GM23338 (cell line): ENCODE data around the gene FYN. TPM values are rescaled to one million over a fixed set of nuclear protein-coding genes. Genes with fewer than 3 reads are reported as not detected.

ENCODE experiments used
- ATAC-seq: fragments of 200-7000 bp; cut with Tn5 transposase; 3 replicates; pipeline ENCODE4 v1.9.1; 2020
- DNase-seq: peaks from one replicate; pipeline ENCODE4 v3.0.0-alpha.2; 2015; ENCODE audit warnings: low spot score
- H2AFZ ChIP-seq: fragments of 200-600 bp; sonication (generic); 2 replicates; pipeline ENCODE4 v1.8.0; 2016; ENCODE audit warnings: antibody characterized with exemption, mild to moderate bottlenecking, moderate library complexity
- H3F3A ChIP-seq: fragments of 200-600 bp; sonication (generic); replicated peaks from 2 replicates; pipeline ENCODE4 v1.8.0; 2017; ENCODE audit warnings: antibody characterized with exemption, mixed run types, low read depth
- H3K27ac ChIP-seq: fragments of 200-600 bp; sonication (generic); 2 replicates; pipeline ENCODE4 v1.6.1; 2016; ENCODE audit warnings: low read depth
- H3K27me3 ChIP-seq: fragments of 200-600 bp; sonication (generic); 2 replicates; pipeline ENCODE4 v1.8.0; 2016; ENCODE audit warnings: mild to moderate bottlenecking, mixed run types, moderate library complexity; ENCODE audit not compliant: insufficient read depth
- H3K36me3 ChIP-seq: fragments of 200-600 bp; sonication (generic); 2 replicates; pipeline ENCODE4 v1.8.0; 2016; ENCODE audit warnings: mild to moderate bottlenecking; ENCODE audit not compliant: insufficient read depth
- H3K4me1 ChIP-seq: fragments of 200-600 bp; sonication (generic); 2 replicates; pipeline ENCODE4 v1.8.0; 2016; ENCODE audit warnings: mild to moderate bottlenecking, moderate library complexity; ENCODE audit not compliant: insufficient read depth
- H3K4me2 ChIP-seq: fragments of 200-600 bp; sonication (generic); 2 replicates; pipeline ENCODE4 v1.7.1; 2017; ENCODE audit warnings: mixed run types
- H3K4me3 ChIP-seq: fragments of 200-600 bp; sonication (generic); 2 replicates; pipeline ENCODE4 v1.6.1; 2016; ENCODE audit warnings: mixed run types
- H3K79me2 ChIP-seq: fragments of 200-600 bp; sonication (generic); replicated peaks from 2 replicates; pipeline ENCODE4 v1.8.0; 2017; ENCODE audit warnings: mild to moderate bottlenecking; ENCODE audit not compliant: insufficient read depth
- H3K9me2 ChIP-seq: fragments of 200-600 bp; sonication (generic); 2 replicates; pipeline ENCODE4 v1.8.0; 2017; ENCODE audit not compliant: insufficient read depth
- H4K20me1 ChIP-seq: fragments of 200-600 bp; sonication (generic); replicated peaks from 2 replicates; pipeline ENCODE4 v1.8.0; 2017; ENCODE audit warnings: mild to moderate bottlenecking; ENCODE audit not compliant: insufficient read depth
- H3K27ac Mint-ChIP-seq: 2 replicates; pipeline ENCODE4 v1.8.0; 2020; ENCODE audit warnings: inconsistent platforms, mild to moderate bottlenecking, moderate library complexity, mixed read lengths
- H3K27me3 Mint-ChIP-seq: 3 replicates; pipeline ENCODE4 v1.8.0; 2022; ENCODE audit warnings: low read depth, mild to moderate bottlenecking, moderate library complexity, mixed read lengths, inconsistent platforms; ENCODE audit not compliant: insufficient read depth, poor library complexity
- H3K36me3 Mint-ChIP-seq: 3 replicates; pipeline ENCODE4 v1.8.0; 2021; ENCODE audit warnings: low read depth, mild to moderate bottlenecking, inconsistent platforms, moderate library complexity, mixed read lengths
- H3K4me1 Mint-ChIP-seq: 3 replicates; pipeline ENCODE4 v1.8.0; 2020; ENCODE audit warnings: mild to moderate bottlenecking, inconsistent platforms, mixed read lengths
- H3K4me3 Mint-ChIP-seq: 3 replicates; pipeline ENCODE4 v1.8.0; 2021; ENCODE audit warnings: moderate library complexity, mild to moderate bottlenecking, inconsistent platforms, mixed read lengths
- H3K9me3 Mint-ChIP-seq: 3 replicates; pipeline ENCODE4 v1.8.0; 2020; ENCODE audit warnings: moderate library complexity, mild to moderate bottlenecking, inconsistent platforms, mixed read lengths
- CREB1 ChIP-seq: fragments of 250-450 bp; sonication (Bioruptor Pico); IDR thresholded peaks from 2 replicates; pipeline ENCODE4 v1.5.0; 2020; ENCODE audit warnings: low read depth, mild to moderate bottlenecking, moderate library complexity
- EZH2phosphoT487 ChIP-seq: fragments of 200-600 bp; sonication (generic); IDR thresholded peaks from one replicate; pipeline ENCODE4 v1.8.1; 2018; ENCODE audit warnings: antibody characterized with exemption; ENCODE audit not compliant: unreplicated experiment
- NANOG ChIP-seq: IDR thresholded peaks from 2 replicates; pipeline ENCODE4 v1.6.1; 2016; ENCODE audit warnings: antibody characterized with exemption, borderline replicate concordance
- POLR2AphosphoS5 ChIP-seq: IDR thresholded peaks from 2 replicates; pipeline ENCODE4 v1.6.1; 2016; ENCODE audit warnings: antibody characterized with exemption, low read depth
- STAT1 ChIP-seq: IDR thresholded peaks from one replicate; pipeline ENCODE4 v1.6.1; 2016; ENCODE audit warnings: antibody characterized with exemption; ENCODE audit not compliant: unreplicated experiment
- ZNF331 ChIP-seq: fragments of 250-450 bp; sonication (Bioruptor Pico); IDR thresholded peaks from 2 replicates; pipeline ENCODE4 v1.5.0; 2020; ENCODE audit warnings: low read depth, mild to moderate bottlenecking, moderate library complexity
- ZNF462 ChIP-seq: fragments of 250-450 bp; sonication (Bioruptor Pico); IDR thresholded peaks from 2 replicates; pipeline ENCODE4 v1.5.0; 2020; ENCODE audit warnings: mild to moderate bottlenecking, moderate library complexity
- polyA plus RNA-seq: library from polyadenylated mRNA; unstranded; fragments of >200 nt; fragmentation: Nextera tagmentation; extraction: Ambion mirVana; gene quantifications from 2 replicates; pipeline ENCODE4 v1.2.1, GENCODE V29; 2016
- total RNA-seq: library from RNA; depleted of rRNA; stranded (reverse); fragments of >200 nt; shearing (Covaris generic); gene quantifications from 2 replicates; pipeline ENCODE4 v1.2.3, GENCODE V29; 2014
- TF ChIP-seq, protein P1 (sequence below), 2 experiments: fragments of 200-600 bp in 1 of 2; sonication (generic) in 1 of 2; conservative IDR thresholded peaks; 2 replicates each; pipeline versions ENCODE4 v1.5.1 to v1.6.1; 2016 to 2017; ENCODE audit warnings: antibody characterized with exemption in 2 of 2, low read depth in 2 of 2, mild to moderate bottlenecking in 2 of 2, moderate library complexity in 1 of 2
- TF ChIP-seq, protein P2 (sequence below): IDR thresholded peaks from one replicate; pipeline ENCODE4 v1.6.1; 2018; ENCODE audit warnings: antibody characterized with exemption; ENCODE audit not compliant: unreplicated experiment
- TF ChIP-seq, protein P3 (sequence below): IDR thresholded peaks from 2 replicates; pipeline ENCODE4 v1.6.1; 2016; ENCODE audit warnings: antibody characterized with exemption

The FYN gene
- total and polyA plus RNA-seq, 2 experiments from 2014 or later = 46.8 to 143 TPM

DNA sequence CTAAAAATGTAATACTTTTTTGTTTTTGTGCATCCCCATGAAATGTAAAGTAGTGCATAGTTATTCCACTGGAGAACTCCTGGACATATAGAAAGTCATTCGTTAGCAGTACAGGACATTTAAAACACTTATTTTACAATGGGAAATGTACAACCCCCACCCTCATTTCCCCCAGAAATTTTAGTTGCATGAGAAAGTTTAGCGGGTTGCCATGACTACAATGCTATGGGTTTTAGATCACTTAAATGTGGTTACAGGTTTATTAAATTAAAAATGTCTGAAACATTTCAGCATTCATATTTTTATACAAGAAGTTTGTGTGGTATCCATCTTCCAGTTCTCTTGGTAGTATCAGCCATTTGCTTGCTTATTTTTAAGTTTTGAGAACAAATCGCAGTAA, 212.7 kb downstream of the FYN start:
- Mint-ChIP-seq H3K36me3 (peaks cover 3% of the 10 kb centered on the region; the same call in 2 of the 3 replicates), H3K27me3 (peaks cover 13% of the 10 kb centered on the region), H3K4me1 (peaks cover 50% of the 10 kb centered on the region), H3K9me3 (no peaks in the 10 kb centered on the region; the same call in 2 of the 3 replicates), H3K27ac (peak overlapping the region; percentile 78; the same call in 1 of the 2 replicates), H3K4me3 (peak overlapping the region; percentile 24; the same call in 1 of the 3 replicates)
- Histone ChIP-seq H3K79me2 (no peaks in the 10 kb centered on the region), H3K36me3 (no peaks in the 10 kb centered on the region), H3K27me3 (no peaks in the 10 kb centered on the region), H3K4me2 (no peak overlapping the region), H3K9me2 (no peaks in the 10 kb centered on the region), H3K4me3 (no peak overlapping the region), H2AFZ (no peak overlapping the region), H3F3A (peaks cover 17% of the 10 kb centered on the region), H4K20me1 (no peaks in the 10 kb centered on the region), H3K4me1 (peaks cover 44% of the 10 kb centered on the region), H3K27ac (0 out of 2 replicates have a peak overlapping the region, but pooled peaks have one; percentile 8)
- no peak for ATAC-seq
- DNase-seq = no peak
- TF ChIP-seq NANOG (no peak), ZNF462 (CRISPR knock-in tag) (no peak), CREB1 (CRISPR knock-in tag) (no peak), POLR2AphosphoS5 (no peak), STAT1 (no peak), ZNF331 (CRISPR knock-in tag) (no peak), EZH2phosphoT487 (no peak)
- TF ChIP-seq, protein P1, sequence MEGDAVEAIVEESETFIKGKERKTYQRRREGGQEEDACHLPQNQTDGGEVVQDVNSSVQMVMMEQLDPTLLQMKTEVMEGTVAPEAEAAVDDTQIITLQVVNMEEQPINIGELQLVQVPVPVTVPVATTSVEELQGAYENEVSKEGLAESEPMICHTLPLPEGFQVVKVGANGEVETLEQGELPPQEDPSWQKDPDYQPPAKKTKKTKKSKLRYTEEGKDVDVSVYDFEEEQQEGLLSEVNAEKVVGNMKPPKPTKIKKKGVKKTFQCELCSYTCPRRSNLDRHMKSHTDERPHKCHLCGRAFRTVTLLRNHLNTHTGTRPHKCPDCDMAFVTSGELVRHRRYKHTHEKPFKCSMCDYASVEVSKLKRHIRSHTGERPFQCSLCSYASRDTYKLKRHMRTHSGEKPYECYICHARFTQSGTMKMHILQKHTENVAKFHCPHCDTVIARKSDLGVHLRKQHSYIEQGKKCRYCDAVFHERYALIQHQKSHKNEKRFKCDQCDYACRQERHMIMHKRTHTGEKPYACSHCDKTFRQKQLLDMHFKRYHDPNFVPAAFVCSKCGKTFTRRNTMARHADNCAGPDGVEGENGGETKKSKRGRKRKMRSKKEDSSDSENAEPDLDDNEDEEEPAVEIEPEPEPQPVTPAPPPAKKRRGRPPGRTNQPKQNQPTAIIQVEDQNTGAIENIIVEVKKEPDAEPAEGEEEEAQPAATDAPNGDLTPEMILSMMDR (conservative IDR thresholded peaks at IDR 0.05; ENCODE audit: low read depth in 2 of 2) = no peak
- TF ChIP-seq, protein P2, sequence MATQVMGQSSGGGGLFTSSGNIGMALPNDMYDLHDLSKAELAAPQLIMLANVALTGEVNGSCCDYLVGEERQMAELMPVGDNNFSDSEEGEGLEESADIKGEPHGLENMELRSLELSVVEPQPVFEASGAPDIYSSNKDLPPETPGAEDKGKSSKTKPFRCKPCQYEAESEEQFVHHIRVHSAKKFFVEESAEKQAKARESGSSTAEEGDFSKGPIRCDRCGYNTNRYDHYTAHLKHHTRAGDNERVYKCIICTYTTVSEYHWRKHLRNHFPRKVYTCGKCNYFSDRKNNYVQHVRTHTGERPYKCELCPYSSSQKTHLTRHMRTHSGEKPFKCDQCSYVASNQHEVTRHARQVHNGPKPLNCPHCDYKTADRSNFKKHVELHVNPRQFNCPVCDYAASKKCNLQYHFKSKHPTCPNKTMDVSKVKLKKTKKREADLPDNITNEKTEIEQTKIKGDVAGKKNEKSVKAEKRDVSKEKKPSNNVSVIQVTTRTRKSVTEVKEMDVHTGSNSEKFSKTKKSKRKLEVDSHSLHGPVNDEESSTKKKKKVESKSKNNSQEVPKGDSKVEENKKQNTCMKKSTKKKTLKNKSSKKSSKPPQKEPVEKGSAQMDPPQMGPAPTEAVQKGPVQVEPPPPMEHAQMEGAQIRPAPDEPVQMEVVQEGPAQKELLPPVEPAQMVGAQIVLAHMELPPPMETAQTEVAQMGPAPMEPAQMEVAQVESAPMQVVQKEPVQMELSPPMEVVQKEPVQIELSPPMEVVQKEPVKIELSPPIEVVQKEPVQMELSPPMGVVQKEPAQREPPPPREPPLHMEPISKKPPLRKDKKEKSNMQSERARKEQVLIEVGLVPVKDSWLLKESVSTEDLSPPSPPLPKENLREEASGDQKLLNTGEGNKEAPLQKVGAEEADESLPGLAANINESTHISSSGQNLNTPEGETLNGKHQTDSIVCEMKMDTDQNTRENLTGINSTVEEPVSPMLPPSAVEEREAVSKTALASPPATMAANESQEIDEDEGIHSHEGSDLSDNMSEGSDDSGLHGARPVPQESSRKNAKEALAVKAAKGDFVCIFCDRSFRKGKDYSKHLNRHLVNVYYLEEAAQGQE = no peak
- TF ChIP-seq, protein P3, sequence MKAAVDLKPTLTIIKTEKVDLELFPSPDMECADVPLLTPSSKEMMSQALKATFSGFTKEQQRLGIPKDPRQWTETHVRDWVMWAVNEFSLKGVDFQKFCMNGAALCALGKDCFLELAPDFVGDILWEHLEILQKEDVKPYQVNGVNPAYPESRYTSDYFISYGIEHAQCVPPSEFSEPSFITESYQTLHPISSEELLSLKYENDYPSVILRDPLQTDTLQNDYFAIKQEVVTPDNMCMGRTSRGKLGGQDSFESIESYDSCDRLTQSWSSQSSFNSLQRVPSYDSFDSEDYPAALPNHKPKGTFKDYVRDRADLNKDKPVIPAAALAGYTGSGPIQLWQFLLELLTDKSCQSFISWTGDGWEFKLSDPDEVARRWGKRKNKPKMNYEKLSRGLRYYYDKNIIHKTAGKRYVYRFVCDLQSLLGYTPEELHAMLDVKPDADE = no peak
